ENCODE measurements around the gene TMEM63A. TPM values are rescaled to one million over a fixed set of nuclear protein-coding genes. Genes with fewer than 3 reads are reported as not detected.

The TMEM63A gene
- total and polyA plus RNA-seq, 2 of the 13 experiments (the other 11 are each of a cell fraction or from before 2014, with no cell fraction given), result 23.9 to 53.3 TPM

DNA sequence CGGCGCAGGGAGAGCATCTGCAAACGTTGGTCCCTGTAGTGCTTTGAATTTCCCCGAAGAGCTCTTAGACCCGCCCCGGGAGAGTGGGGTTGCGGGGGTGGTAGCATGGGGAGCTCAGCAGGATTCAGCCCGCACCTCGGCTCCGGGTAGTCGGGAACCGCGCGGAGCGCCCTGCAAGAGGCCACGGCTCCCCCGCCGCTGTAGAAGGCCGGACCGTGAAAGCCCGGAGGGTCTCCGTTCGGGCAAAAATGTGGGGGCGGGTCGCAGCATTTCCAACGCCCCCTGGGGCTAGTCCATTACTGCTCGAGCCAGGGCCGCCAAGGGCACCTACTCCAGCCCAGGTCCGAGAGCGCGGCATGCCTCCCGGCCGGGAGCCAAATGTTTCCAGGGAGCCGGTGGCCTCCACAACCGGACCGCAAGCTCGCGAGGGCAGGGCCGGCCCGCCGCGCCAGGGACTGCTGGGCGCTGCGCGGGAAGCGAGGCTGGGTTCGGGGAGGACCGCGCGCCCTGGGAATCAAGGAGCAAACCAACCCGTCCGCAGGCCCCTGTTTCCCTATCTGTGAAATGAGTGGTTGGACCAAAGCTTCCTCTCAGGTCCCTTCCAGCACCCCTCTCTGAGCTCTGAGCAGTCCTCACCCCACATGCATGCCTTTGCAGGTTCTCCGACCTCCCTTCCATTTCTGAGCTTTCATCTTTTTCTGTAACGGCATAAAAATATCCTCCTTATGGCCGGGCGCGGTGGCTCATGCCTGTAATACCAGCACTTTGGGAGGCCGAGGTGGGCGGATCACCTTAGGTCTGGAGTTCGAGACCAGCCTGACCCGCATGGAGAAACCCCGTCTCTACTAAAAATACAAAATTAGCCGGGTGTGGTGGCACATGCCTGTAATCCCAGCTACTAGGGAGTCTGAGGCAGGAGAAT, 775 bp upstream of the TMEM63A start (continued):
- TF ChIP-seq ATF7-NPFF (CRISPR knock-in tag; IDR thresholded peaks at IDR 0.05; ENCODE audit: low read depth) (peak; percentile 57; the same call in 1 of the 2 replicates), ZNF263 (CRISPR knock-in tag; IDR thresholded peaks at IDR 0.05) (peak; percentile 86)

- Histone ChIP-seq H3K4me2 (ENCODE audit: low read depth, low read length) (peak overlapping the region; percentile 100), H3K9me3 (ENCODE audit: low read length) (no peaks in the 10 kb centered on the region), H3K27me3 (ENCODE audit: control insufficient read depth in 1 of 2, insufficient read depth in 2 of 2, low read length in 2 of 2) (no peaks in the 10 kb centered on the region; a peak in 1 of 5 replicates), H3K27ac (ENCODE audit: extremely low read length, insufficient read depth, low read length) (peak overlapping the region; percentile 80), H3K36me3 (replicated peaks in 1 of 2; ENCODE audit: control insufficient read depth in 1 of 2, insufficient read depth in 2 of 2, low read length in 2 of 2) (peaks cover 0 to 9% of the 10 kb centered on the region in 2 experiments; a peak in 4 of 5 replicates), H2AFZ (ENCODE audit: low read length) (peak overlapping the region; percentile 50), H3K4me1 (ENCODE audit: insufficient read depth, low read length) (peaks cover 66% of the 10 kb centered on the region), H3K4me3 (replicated peaks in 1 of 3; ENCODE audit: insufficient read depth in 1 of 3, low read depth in 2 of 3, low read length in 3 of 3) (peak overlapping the region; percentile 91 to 98 (median 93)), H3K9ac (ENCODE audit: insufficient read depth, low read depth, low read length) (peak overlapping the region; percentile 88), H3K79me2 (ENCODE audit: insufficient read depth, low read length) (peaks cover 37% of the 10 kb centered on the region), H4K20me1 (ENCODE audit: insufficient read depth, low read length) (peaks cover 20% of the 10 kb centered on the region)
- FAIRE-seq, result peak; percentile 60
- intact Hi-C loops (cut with micrococcal nuclease; ENCODE audit: unreplicated experiment), result loop anchor here (5.0 to 10.0 kb wide), 2 partner anchors 41 to 93 kb away; partner anchors contain the start of gene PYCR2
- ChIA-PET POLR2A (interaction anchor here (1.0 to 4.6 kb wide), 11 partner anchors 8 to 228 kb away, joined by 3 to 42 read pairs (median 12); partner anchors contain the start of genes ENAH, EPHX1, H3-3A and LEFTY1), CTCF (ENCODE audit: low intra/inter-chr PET ratio, low total read pairs) (no interaction called here)
- BruUV-seq (replicated peaks), result no TSS peak
- peak; percentile 13 for ATAC-seq
- in situ Hi-C loops (cut with HindIII; ENCODE audit: extremely low pct_ligation_motif_present, low pct_unique_long_range_greater_than_20kb), result no loop called here
- WGBS (ENCODE audit: low lambda C conversion rate), result 3% methylated on average over 23 of the region's 25 CpGs
- DNase-seq (ENCODE audit: low spot score), result peak; percentile 23
- TF ChIP-seq ERF (CRISPR knock-in tag; IDR thresholded peaks at IDR 0.05) (0 out of 2 replicates have a peak, but pooled peaks have one; percentile 14), ZNF230 (CRISPR knock-in tag; IDR thresholded peaks at IDR 0.05) (no peak), ZNF446 (CRISPR knock-in tag; IDR thresholded peaks at IDR 0.05) (no peak), ZXDC (CRISPR knock-in tag; IDR thresholded peaks at IDR 0.05) (no peak), ZSCAN12 (CRISPR knock-in tag; IDR thresholded peaks at IDR 0.05) (no peak), TGIF2 (CRISPR knock-in tag; IDR thresholded peaks at IDR 0.05) (no peak; the same call in 1 of the 2 replicates), ZNF292 (CRISPR knock-in tag; IDR thresholded peaks at IDR 0.05; ENCODE audit: borderline replicate concordance, low read depth) (no peak), ZBTB7B (CRISPR knock-in tag; IDR thresholded peaks at IDR 0.05) (no peak), HDAC1 (CRISPR knock-in tag; IDR thresholded peaks at IDR 0.05) (0 out of 2 replicates have a peak, but pooled peaks have one; percentile 9)
- TF ChIP-seq, protein P1, sequence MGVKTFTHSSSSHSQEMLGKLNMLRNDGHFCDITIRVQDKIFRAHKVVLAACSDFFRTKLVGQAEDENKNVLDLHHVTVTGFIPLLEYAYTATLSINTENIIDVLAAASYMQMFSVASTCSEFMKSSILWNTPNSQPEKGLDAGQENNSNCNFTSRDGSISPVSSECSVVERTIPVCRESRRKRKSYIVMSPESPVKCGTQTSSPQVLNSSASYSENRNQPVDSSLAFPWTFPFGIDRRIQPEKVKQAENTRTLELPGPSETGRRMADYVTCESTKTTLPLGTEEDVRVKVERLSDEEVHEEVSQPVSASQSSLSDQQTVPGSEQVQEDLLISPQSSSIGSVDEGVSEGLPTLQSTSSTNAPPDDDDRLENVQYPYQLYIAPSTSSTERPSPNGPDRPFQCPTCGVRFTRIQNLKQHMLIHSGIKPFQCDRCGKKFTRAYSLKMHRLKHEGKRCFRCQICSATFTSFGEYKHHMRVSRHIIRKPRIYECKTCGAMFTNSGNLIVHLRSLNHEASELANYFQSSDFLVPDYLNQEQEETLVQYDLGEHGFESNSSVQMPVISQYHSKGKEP (CRISPR knock-in tag; IDR thresholded peaks at IDR 0.05), result no peak
- TF ChIP-seq, protein P2, sequence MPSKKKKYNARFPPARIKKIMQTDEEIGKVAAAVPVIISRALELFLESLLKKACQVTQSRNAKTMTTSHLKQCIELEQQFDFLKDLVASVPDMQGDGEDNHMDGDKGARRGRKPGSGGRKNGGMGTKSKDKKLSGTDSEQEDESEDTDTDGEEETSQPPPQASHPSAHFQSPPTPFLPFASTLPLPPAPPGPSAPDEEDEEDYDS (CRISPR knock-in tag; IDR thresholded peaks at IDR 0.05), result no peak
Measured at GRCh38 chr1:225881081-225881958, 860 bp downstream of the TMEM63A start.

All from HepG2 (cell line).